Measurements from ENCODE around the gene PTGES2.

PTGES2 gene

DNA sequence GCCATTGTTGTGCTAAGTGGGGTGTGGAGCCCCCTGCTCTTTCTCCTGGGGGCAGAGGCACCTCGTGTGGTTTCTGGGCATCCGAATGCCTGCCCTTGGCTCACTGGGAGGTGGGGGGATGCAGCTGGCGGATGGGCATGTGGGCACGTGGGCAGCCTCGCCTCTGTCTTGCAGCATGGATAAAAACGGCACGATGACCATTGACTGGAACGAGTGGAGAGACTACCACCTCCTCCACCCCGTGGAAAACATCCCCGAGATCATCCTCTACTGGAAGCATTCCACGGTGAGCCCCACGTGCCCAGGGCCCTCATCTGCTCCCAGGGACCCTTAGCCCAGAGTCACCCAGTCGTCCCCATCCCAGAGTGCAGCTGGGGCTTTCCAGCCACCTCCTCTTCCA is 25.3 kb downstream of the PTGES2 start:
- DNase-seq = no peak

GRCh38 chr9:128101690-128102089 is 25.8 kb downstream of the PTGES2 start:
- no peak for DNase-seq

DNA sequence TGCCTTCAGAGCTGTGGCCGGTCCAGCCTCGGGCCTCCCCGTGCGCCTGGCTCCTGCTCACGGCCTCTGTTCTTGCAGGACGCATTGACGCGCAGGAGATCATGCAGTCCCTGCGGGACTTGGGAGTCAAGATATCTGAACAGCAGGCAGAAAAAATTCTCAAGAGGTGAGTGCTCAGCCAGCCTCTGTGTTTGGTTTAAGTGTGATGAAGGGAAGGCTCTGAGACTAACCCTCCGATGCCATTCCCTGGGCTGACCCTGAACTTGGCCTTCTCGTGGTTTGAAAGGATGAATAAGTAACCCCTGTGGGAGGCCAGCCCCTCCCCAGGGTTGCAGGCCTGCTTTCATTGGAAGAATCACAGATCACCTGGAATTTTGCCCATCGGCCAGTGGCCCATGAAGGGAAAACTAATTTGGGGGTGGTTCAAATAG is 26.3 kb downstream of the PTGES2 start:
- DNase-seq = no peak

DNA sequence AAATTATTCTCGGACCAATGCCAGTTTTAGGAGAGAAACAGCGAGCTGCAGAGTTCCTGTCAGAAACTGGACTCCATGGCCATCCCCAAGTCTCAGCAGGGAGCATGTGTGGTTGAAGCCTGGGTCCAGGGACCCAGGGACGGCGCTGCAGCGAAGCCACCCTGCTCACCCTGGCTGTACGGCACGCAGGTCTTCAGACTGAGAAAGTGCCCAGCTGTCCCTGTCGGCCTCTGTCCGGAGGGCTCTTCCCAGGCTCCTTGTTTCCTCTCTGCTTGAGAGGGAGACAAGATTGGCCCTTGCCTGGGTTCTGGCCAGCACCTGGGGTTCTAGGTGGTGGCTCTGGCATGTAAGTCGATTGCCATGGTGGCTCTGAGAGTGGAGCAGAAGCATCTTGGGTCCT is 26.9 kb downstream of the PTGES2 start:
- DNase-seq = no peak

GRCh38 chr9:128099932-128100491 is 27.5 kb downstream of the PTGES2 start:
- no peak for DNase-seq

DNA sequence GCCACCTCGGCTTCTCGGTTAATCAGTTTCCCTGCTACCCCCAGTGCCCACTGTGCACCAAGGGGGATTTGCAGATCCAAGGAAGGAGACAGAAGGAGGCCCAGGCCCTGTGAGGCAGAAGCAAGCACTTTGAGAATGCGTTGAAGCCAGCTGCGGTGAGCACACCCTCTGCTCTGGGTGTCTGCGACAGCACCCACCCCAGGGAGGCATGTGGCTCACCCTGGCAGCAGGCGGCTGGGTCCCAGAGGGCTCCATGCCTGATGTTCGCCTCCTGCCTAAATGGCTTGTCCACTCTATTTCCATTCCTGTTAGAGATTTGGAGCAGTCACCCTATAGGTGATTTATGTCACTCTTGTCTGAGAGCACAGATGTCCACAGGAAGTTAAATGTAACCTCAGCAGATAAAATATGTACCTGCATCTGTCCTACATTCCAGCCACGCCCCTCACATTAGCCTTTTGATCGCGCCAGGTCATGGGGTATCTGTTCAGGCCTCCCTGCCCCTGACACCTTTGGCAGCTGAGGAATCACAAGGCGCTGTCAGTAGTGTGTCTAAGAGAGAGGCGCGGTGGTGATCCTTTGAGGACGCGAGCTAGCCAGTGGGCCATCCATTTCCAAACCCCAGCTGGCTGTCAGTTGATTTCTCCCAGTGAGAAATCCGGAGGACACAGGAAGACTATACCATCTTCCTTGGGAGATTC is 28.1 kb downstream of the PTGES2 start:
- DNase-seq = no peak

DNA sequence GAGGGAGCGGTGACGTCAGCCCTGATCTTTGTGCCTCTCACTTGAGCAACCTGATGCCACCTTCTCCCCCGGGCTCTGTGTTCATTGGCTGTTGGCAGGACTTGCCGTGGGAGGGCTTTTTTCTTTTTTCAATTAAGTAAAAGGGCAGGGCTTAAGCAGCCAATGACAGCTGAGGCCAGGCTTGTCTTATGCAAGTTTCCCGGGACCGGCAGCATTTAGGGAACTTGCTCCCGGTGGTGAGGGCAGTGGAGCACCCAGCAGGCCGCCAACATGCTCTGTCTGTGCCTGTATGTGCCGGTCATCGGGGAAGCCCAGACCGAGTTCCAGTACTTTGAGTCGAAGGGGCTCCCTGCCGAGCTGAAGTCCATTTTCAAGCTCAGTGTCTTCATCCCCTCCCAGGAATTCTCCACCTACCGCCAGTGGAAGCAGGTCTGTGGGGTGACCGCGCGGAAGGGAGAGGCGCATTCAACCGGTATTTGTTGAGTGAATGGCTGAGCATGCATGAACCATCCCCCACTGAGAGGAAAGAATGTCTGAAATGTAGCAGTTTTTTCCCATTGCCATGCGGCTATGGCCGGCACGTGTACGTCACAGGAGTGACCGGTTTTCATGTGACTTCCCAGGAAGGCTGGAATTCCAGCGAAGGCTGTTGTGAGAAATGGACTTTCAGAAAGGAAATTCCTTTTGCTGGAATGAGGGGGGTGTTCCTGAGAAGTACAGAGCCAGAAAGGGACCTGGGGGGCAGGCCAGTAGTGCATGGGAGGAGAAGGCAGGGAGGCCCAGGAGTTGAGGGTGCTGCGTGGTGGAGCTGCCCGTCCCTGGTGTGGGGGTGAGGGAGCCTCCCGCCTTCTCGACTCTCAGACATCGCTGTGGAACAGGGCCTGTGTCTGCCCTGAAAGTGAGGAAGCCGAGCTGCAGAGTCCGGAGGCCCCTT is 29.0 kb downstream of the PTGES2 start:
- peak; percentile 98 for DNase-seq

GRCh38 chr9:128097543-128098296 is 29.8 kb downstream of the PTGES2 start:
- no peak for DNase-seq

DNA sequence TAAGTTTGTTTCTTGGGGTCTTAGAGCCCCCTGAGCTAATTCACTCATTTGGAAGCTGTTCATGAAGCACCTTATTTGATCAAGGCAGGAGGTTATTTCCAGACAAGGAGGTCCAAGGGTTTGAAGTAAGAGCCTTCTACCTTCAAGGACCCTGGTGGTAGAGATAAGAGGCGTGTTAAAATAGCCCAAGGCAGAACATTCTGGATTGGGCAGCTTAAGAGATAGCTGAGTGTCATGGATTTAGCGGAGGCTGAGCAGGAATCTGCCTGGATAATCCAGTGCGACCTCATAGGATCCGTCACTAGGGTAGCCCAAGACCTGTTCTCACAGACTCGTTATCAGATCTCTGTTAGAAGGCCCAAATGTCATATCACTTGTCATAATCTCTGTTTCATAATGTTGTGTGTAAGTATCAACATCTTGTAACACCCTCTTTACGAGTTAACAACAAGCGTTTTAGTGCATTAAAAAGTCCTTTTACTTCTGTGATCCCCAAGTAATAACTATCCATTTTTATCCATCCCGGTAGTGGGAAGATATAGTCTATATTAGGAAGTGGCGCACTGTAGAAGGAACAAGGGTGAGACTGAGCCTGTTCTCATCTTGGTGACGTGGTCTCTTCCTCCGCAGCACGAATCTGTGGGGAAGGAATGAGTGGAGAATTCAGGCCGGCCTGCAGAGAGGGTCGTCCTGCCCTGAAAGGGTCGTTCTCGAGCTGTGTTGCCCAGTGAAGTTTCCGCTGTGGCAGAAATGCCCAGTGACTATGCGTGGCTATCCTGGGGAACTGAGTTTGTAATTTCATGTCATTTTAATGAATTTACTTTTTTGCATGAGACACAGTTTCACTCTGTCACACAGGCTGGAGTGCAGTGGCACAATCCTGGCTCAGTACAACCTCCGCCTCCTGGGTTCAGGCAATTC is 30.7 kb downstream of the PTGES2 start:
- no peak for DNase-seq

DNA sequence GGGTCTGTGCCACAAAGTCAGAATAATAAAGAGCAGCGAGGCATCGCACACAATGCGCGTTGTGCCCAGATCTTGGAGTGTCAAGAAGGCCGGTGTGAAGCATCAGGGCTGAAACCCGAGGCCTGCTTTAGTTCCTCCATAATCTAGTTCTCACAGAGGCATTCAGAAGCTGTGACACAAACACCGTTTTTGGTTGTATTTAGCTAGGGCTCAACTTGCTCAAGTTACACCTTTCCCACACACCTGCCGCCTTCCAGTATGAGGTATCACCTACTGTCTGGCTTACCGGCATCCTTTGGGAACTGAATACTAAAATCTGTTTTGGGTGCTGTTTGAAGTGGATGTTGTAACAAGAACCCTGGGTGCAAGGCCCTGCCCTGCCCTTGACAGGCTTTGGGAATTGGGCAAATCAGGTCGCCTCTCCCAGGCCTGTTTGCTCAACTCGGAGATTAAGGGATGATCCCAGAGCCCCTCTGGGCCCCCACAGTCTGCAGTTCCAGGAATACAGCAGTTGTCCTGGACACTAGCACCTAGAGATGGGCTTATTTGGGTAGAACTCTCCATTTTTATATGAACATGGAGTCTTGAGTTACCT is 32.5 kb downstream of the PTGES2 start:
- DNase-seq = no peak

GRCh38 chr9:128094166-128094949 is 33.2 kb downstream of the PTGES2 start:
- peak; percentile 96 for DNase-seq

GRCh38 chr9:128093011-128093410 is 34.5 kb downstream of the PTGES2 start:
- no peak for DNase-seq

- DNase-seq = no peak
Measured at GRCh38 chr9:128092199-128092977, 35.1 kb downstream of the PTGES2 start.

GRCh38 chr9:128091571-128091970 is 36.0 kb downstream of the PTGES2 start:
- no peak for DNase-seq

DNA sequence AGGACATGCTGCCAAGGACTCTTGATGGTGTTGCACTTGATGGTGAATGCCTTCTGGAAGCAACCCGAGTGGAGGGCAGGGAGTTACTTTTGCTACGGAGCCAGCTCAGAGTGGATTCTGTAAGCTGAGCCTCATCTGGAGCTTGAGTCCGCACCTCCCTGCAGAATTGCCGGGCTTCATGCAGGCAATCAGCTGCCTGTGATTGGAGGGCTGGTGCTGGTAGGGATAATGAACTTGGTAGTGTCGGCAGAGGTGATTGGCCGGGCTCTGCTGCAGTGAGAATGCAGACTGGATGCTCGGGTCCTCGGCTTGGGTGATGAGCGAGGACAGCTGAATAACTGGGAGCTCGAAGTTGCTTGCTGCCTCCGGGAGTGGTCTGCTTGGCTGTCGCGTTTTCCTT is 36.4 kb downstream of the PTGES2 start:
- no peak for DNase-seq

GRCh38 chr9:128089299-128089698 is 38.2 kb downstream of the PTGES2 start:
- no peak for DNase-seq

GRCh38 chr9:128088253-128088945 is 39.1 kb downstream of the PTGES2 start:
- DNase-seq = no peak

DNA sequence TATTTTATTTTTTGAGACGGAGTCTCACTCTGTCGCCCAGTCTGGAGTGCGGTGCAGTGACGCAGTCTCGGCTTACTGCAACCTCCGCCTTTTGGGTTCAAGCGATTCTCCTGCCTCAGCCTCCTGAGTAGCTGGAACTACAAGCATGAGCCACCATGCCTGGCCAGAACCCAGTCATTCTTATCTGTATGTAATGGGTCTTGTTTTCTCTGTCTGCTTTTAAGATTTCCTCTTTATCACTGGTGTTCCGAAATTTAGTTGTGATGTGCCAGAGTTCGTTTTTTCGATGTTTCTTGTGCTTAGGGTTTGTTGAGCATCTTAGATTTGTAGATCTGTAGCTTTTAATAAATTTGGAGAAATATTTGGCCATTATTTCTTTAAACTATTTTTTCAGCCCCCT is 40.3 kb downstream of the PTGES2 start:
- no peak for DNase-seq

- DNase-seq = no peak
Measured at GRCh38 chr9:128085943-128086342, 41.6 kb downstream of the PTGES2 start.
